Activated CD4-positive, alpha-beta T cell treated with anti-CD3 and anti-CD28 coated beads, Interleukin-2, amount 50 U/mL, for 24 hours (primary cell): ENCODE data around the gene SLC7A9.

ENCODE experiments used
- DNase-seq, 2 donors: peaks; one replicate each; pipeline ENCODE4 v3.0.0-alpha.2; 2020; ENCODE audit warnings: low read depth in 1 of 2, low spot score in 1 of 2

The SLC7A9 gene

DNA sequence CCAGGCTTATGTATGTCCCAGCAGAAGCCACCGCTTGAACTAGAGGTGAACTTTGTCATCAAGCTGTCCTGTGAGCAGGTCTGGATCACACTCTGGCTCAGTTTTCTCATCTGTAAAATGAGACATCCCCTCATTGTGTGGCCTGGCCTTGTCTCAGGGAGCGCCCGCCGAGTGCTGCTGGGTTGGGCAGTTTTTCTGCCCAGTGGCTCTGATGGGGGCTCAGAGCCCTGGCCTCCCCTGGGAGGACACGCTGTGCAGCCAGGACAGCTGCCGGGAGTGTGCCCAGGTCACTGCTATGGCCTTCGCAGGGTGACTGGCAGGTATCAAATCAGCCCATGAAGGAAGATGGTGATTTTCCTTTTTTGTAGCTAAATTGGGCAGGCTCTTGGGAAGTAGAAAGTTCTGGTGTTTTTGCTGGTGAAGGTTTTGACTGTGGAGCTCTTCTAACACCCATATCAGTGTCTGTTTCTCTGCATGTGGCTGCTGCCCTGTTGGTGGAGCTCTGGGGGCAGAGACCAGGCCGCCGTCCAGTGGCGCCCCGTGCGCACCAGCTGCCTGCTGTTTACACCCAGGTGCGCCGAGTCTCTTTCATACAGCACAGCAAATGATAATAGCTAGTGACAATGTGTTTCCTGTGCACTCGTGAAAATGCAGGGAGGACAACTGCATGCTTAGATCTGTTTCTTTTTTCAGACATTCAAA lies 40.8 kb downstream of the SLC7A9 start:
- DNase-seq: no peak

DNA sequence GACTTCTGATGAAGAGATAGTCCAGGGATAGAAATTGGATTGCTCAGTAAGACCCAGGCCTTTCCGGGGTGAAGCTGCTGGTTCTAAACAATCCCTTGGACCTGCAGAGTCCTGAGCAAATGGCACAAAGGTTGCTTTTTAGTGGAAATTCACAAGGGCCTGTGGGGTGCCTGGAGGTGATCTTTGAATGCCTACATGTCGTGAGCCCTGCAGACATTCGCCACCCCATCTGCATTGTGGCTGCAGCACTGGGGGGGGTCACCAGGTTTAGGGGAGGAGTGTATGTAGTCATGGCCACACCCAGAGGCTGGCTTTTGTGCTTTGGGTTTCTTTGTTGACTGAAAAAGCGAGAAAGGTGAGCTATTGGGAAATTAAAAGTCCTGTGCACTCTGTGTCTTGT lies 41.4 kb downstream of the SLC7A9 start:
- no peak for DNase-seq

DNA sequence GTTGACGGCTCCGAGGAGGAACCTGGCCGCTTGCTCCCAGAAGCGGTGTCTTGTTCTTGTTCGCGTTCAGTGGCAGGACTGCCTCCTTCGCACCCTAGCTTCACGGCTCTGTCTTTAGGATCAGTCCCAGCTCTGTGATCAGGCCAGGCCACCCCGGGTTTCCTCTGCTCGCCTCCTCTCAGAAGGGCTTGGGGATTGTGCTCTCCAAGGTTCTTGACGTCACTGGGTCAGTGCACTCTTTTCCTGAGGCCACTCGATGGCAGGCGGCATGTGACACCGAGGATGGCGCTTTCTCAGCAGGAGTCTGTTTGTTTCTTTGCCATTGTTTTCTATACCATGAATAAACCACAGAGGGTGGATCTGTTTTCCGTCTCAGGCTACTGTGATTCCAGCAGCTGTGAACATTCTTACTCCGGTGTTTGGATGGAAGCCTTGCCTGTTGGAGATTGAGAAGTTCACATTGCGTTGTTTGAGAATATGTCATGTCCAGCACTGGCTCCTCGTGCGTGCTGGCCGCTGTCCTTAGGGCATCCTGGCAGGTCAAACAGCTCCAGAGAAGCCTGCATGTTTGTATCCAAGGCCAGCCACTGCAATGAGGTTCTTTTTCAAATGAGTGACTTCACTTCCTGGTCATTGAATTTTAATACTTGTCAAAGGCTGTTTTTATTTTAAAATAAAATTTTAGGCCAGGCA lies 44.5 kb downstream of the SLC7A9 start:
- DNase-seq: no peak

DNA sequence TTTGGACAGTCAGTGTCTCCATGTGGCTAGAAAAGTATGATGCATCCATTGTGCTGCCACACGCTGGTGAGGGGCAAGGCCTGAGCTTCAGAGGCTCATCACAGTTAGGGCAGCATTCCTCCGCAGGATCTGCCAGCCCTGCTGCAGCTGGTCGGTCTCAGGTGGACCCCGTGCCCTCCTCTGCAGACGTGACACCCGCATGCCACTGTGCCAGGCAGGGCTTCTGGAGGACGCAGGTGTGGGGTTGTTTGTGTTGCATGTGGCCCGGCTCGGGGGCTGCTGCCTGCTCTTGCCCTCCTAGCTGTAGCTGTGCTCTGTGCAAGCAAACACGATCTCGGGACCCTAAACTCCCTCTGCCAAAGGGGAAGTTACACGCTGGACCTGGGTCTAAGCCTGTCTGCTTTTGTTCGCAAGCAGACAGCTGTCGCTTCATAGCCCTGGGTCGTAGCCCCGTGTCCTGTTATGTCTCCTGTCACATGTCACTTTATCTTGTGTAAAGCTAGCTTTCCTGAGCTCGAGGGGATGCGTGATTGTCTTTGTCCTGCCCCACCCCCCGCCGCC lies 45.3 kb downstream of the SLC7A9 start:
- DNase-seq: no peak

DNA sequence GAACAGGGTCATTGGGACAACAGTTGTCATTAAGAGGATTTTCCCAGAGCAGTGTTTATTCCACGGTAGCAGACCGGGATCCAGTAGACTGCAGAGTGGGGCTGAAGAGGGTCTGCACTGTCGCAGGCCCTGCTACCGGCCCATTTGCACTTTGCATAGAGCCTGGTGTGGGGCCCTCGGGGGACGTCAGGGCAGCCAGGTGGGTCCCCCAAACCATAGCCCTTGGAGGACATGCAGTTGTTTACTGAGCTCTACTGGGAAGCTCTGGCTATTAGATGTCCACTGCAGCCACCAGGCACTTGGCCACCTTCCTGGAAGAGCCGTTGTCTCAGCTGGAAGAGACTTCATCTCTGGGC lies 45.8 kb downstream of the SLC7A9 start:
- no peak for DNase-seq

DNA sequence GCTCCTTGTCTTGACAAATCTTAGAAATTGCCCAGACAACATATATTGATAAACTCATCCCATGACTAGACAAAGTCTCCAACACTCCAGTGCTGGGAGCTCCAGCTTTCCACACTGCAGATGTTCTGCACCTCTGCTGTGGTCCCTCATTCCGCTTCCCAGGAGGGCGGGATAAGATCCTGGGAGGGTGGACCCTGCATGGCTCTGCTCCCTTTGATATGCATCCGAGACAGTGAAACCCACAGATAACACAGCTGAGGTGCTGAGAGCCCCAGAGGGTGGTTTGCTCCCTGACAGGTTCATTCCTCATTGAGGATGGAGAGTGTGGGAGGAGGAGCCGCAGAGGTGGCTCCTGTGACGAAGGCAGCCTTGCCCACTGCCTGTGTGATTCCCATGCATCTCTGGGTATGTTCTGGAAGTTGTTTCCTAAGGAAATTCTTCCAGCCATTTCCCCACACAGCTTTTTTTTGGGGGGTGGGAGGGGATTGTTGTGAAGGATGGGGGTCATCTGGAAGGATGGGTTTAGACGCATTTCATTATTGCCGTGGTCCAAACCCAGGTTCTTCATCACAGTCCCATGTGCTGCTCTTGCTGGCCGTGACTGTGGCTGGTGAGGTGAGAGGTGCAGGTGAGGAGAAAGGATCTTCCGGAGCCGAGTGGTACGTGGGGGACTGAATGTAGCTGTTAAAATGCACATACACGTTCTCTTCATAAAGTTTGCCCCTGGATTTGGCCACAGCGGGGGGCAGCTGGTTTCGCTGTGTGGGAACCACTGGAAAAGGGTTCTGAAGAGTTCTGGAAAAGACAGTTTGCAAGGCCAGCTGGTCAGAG lies 46.4 kb downstream of the SLC7A9 start:
- DNase-seq: no peak

DNA sequence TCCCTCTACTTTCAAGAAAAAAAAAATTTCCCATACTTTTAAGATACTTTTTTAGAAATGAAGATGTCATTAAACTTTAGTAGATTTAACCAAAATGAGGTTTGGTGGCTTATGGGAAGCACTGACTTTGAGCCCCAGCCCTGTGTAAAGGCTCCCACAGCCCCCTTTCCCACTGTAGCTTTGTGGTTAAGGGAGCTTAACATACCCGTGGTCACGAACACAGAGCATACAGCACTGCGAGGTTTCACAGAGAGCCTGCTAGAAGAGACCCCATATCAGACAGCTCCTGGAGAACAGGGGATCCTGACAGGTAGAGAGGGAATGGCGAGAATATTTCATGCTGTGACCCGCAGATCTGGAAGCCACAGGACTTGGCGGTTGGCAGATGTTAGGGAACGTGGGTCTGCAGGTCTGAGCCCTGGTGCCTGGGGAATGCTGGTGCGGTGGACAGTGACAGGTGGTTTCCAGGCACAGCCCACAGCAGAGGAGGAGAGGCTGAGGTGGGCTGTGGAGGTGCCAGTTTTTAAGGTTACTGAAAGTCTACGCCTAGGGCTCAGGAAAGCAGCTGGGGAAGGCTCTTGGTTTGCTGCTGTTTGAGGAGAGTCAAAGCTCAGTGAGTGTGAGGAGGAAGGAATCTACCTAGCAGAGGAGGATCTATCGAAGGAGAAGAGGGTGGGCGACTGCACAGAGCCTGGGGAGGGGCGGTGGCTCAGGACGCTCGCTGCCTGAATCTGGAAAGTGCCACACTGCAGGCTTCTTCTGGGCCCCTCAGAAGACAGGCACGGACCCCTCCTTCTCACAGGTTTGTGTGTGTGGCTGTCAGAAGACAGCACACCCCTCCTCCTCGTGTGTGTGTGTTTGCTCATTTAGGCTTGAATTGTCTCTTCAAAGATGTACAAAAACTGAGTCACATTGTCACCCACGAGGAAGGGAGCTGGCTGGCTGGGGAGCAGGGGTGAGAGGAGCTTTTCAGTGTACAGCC lies 49.9 kb downstream of the SLC7A9 start:
- DNase-seq: no peak

DNA sequence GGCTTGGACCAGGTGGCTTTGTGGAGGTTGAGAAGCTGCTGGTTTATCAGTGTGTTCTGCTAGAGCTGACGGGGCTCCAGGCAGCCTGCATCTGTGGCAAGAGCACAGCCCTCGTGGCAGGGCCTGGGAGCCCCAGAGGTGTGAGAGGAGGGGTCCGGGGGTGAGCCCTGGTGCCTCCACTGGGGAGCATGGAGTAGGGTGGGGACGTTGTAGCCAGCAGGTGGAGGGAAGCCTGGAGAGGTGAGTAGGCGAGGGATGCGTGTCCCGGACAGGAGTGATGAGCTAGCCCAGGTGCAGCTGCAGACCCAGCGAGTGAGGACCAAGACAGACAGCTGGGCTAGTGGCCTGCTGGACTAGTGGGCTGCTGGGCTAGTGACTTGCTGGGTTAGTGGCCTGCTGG lies 51.0 kb downstream of the SLC7A9 start:
- no peak for DNase-seq

DNA sequence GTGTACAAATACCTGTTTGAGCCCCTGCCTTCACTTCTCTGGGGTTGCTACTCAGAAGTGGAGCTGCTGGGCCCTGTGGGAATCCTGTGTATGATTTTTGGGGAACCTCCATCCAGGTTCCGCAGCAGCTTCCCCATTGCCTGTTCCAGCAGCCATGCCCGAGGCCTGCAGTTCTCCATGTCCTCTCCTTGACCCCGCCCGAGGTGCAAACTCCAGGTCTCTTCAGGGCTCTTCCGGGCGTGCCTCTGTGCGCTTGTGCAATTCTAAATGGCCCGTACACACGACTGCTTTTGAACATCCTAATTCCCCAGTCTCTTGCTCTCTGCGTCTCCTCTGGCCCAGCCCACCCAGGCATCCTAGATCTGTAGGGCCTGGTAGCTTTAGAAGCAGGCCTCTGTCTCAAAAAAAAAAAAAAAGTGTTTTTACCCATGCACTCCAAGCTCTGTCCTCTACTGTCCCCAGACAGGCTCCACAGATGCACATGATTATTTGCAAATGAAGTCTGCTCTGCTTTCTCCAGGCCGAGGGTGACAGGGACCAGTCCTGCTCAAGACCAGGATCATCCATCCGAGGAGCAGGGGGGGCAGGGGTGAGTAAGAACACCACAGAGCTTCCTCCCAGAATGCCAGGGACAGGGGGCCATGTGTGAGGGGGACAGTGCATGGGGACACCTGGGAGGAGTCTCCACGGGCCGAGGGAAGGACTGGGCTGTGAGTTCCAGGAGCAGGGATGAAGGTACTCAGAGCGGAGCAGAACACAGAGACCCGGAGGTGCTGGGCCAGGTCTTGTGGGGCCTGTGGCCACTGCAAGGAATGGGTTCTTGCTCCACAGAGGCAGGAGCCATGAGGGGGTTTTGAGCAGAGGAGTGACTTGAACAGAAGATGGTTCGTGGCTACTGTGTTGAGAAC lies 51.7 kb downstream of the SLC7A9 start:
- no peak for DNase-seq

DNA sequence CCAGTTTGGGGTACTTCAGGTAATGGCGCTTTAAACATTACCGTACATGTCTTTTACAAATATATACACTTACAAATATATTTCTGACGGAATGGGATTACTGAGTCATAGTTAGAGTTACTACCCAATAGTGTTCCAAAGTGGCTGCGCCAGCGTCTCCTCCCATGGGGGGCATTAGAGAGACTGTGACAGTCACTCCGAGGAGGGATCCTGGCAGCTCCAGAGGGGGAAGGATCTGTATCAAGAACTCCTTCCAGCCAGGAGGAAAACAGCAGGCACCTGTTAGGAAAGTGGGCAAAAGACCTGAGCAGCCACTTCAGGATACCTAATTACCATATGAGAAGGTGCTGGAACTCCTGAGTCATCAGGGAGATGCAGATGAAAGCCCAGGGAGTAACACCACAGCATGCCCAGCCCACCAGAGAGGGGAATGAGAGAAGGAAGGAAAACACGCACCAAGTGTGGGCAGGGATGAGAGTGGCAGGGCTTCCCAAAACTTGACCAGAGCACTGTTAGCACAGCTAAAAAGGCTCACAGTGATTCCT lies 52.9 kb downstream of the SLC7A9 start:
- DNase-seq: no peak

DNA sequence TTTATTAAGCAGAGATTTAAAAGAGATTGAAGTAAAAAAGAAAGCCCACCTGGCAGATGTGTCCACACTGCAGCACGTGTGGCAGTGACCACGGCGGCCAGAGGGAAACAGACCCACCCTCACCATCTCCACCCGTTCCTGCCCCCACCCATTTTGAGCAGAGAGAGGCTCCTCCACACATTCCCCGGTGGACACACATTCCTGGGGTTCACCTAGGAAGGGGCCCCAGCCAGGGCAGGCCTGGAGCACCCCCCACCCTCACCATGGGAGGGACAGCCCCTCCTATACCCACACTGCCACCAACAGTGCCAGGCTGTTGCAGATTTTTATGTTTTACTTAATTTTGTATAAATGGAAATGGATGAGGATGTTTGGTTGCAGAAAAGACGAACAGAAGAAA lies 54.9 kb downstream of the SLC7A9 start:
- no peak for DNase-seq

DNA sequence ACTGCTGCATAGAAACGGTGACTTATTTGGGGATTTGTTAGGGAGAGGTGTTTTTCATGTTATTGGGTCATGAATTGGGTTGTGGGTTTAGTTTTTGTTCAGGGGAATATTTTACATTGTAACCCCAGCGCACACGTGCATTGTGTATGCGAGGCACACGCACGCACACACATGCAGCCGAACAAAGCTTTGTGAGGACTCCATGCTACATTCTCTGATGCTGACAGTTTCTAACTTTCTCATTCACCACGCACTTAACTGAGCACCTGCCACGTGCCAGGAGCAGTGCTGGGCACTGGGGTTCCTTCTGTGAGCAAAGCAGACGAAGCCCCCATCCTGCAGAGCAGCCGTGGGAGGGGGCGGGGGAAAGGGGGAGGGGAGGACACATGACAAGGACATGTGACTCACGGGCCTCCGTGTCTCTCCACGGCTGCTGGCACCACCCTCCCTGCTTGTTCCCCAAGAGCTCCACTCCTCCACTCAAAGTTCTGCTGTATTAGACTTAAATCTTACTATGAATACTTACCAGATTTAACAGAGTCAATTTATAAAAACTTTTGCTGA lies 55.6 kb downstream of the SLC7A9 start:
- no peak for DNase-seq

DNA sequence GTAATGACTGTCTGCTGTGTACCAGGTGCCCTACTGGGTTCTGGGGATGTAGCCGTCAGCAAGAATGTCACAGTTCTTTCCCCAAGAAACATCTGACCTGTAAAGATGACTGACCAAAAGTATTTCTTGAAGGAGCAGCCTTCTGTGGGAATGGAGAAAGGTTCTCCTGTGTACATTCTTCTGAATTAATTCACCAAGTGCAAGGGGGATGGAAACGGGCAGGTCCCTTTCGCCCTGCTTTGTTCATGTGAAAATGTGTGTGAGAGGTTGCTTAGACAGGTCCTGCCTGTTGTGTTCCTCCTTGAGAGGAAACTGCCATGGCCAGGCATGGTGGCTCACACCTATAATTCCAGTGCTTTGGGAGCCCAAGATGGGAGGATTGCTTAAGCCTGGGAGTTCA lies 57.0 kb downstream of the SLC7A9 start:
- DNase-seq: no peak

DNA sequence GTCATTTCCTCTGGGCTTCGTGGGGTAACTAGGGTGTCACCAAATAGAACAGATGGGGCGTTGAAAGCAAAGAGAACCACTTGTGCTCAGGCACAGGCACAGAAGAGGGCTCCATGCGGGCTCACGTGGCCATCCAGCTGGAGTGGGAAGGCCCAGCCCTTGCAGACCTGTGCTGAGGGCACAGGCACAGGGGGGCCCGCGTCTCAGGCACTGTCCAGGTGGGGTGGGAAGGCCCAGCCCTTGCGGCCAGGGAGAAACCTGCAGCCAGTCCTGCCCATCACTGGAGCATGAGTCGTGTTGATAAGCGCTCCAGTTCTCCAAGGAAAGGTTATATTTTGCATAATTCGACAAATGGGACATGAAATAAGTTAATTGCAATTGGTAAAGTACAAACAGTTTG lies 57.5 kb downstream of the SLC7A9 start:
- DNase-seq: no peak

DNA sequence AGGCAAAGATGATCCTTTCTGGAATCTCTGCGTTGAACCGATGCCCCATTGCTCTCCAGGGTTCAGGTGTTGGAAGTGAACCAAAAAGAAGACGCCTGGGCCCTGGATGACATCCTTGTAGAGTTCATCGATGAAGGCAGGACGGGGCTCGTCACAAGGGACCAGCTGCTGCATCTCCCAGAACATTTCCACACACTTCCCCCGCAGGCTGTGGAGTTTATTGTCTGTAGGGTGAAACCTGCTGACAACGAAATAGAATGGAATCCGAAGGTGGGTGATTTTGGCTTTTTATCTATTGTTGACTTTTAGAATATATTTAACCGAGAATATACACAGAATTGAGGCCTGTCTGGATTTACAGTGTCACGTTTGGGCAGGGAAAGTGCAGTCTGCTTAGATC lies 58.4 kb downstream of the SLC7A9 start:
- DNase-seq: no peak

DNA sequence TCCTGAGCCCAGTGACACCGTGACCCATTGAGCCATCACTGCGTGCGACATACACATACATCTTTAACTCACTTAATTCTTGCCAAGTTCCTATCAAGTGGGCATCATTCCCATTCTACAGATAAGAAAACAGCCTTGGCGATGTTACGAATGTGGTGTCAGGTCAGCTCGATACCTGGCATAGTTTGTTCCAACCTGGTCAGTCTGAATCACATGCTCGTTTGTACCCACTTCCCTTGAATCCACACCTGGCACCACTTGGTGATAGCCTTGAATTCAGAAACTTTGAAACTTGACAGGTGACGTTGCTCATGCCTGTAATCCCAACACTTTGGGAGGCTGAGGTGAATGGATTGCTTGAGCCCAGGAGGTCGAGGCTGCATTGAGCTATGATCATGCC lies 59.1 kb downstream of the SLC7A9 start:
- no peak for DNase-seq

DNA sequence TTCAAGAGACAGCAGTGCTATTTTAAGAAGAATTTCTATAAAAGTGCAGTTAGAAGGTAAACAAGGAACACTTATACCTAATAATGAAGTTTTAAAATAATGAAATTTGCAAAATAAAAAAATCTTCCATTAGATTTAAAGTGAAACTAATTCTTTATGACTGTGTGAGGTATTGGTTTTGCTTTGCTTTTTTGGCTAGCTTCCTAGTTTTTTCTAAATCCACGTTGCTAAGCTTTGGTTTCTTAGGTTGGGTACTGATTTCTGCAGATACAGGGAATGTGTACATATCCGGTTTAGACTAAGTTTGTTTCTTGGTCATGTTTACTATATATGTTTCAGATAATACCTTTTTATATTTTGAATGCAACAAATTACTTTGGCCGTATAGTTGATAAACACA lies 59.8 kb downstream of the SLC7A9 start:
- no peak for DNase-seq

DNA sequence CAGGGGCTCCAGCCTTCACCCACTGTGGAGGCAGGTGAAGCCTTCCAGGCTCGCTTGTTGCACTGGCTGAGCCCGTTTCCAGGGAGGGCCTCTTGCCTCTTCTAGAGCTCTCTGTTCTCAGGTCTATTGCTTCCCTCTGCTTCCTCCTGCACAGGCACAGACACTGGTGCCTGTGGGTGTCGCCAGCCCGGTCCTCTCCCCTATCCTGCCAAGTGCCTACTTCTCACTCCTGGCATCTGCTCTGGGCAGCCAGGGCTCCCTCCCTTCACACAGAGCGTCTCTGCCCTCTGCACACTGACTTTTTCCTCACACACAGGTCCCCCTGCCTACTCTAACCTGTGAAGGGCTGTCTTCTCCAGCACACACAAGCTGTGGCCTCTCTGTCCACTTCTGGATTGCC lies 60.3 kb downstream of the SLC7A9 start:
- DNase-seq: no peak

DNA sequence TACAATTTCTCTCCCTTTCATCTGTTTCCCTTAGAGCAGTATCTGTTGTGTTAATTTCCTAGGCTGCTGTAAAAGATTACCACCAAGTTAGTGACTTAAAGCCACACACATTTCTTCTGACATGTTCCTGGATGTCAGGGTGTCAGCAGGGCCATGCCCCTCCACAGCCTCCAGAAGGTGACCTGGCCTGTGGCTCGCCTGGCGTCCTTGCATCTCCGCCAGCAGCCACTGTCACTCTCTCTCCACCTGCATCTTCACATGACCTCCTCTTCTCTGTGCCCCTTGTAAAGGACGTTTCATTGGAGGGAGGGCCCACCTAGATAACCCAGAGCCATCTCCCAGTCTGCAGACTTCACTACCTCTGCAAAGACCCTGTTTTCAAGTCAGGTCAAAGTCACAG lies 61.3 kb downstream of the SLC7A9 start:
- DNase-seq: no peak
